ENCODE data around the gene PCDHGA1.
A peak's percentile ranks its signal among the peaks of the same experiment; 100 is the strongest.

DNA sequence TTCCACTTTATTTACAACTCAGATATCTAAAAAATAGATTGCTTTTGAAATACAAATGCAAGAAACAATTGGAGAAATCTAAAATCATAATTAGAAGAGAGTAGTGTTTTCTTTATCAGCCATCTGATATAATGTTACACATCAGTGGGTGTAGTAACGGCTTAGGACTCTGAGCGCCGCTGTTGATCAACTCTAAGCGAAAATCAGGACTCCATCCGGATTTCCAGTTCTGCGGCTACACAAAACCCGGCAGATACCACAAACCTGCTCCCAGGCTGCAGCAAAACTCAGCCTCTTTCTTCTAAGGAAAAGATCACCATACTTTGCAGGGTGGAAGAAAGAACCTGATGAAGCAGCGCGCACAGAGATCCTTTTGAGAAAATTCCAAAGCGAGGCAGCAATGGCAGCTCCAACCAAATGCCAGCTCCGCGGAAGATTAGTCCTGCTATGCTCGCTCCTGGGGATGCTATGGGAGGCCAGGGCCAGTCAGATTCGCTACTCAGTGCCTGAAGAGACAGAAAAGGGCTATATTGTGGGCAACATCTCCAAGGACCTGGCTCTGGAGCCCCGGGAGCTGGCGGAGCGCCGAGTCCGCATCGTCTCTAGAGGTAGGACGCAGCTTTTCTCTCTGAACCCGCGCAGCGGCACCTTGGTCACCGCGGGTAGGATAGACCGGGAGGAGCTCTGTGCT is 72.4 kb downstream of the PCDHGA1 start, which contains the start of gene PCDHGA9:
- TF ChIP-seq, protein P1, sequence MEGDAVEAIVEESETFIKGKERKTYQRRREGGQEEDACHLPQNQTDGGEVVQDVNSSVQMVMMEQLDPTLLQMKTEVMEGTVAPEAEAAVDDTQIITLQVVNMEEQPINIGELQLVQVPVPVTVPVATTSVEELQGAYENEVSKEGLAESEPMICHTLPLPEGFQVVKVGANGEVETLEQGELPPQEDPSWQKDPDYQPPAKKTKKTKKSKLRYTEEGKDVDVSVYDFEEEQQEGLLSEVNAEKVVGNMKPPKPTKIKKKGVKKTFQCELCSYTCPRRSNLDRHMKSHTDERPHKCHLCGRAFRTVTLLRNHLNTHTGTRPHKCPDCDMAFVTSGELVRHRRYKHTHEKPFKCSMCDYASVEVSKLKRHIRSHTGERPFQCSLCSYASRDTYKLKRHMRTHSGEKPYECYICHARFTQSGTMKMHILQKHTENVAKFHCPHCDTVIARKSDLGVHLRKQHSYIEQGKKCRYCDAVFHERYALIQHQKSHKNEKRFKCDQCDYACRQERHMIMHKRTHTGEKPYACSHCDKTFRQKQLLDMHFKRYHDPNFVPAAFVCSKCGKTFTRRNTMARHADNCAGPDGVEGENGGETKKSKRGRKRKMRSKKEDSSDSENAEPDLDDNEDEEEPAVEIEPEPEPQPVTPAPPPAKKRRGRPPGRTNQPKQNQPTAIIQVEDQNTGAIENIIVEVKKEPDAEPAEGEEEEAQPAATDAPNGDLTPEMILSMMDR (IDR thresholded peaks at IDR 0.05 in 4 of 5, conservative IDR thresholded peaks at IDR 0.05 in 1 of 5) = peak in 4 of 5 experiments; percentile 35 to 46 (median 40)
- no peak for TF ChIP-seq POLR2A (IDR thresholded peaks at IDR 0.05)
